WTC11 (cell line): ENCODE data around the gene GPATCH8. TPM values are rescaled to one million over a fixed set of nuclear protein-coding genes. Genes with fewer than 3 reads are reported as not detected.

Source experiments
- ATAC-seq: fragments of 200-7000 bp; cut with Tn5 transposase; 2 replicates; pipeline ENCODE4 v1.10.0; 2021; ENCODE audit warnings: mild to moderate bottlenecking, moderate library complexity
- CTCF ChIA-PET: fragments of 300-600 bp; sonication (Branson Sonifier 250); formaldehyde crosslinking; loops from one replicate; lab custom pipeline; 2021; ENCODE audit warnings: antibody characterized with exemption; lab: Charles Lee
- POLR2A ChIA-PET: fragments of 350-600 bp; sonication (Branson Sonifier 250); formaldehyde crosslinking; loops from one replicate; lab custom pipeline; 2021; ENCODE audit warnings: antibody characterized with exemption; lab: Charles Lee
- DNase-seq: peaks from one replicate; pipeline ENCODE4 v3.0.0; 2021; ENCODE audit warnings: low spot score
- H3K27ac Mint-ChIP-seq: 2 replicates; pipeline ENCODE4 v1.8.0; 2021; ENCODE audit warnings: mixed read lengths
- H3K27me3 Mint-ChIP-seq: 2 replicates; pipeline ENCODE4 v1.8.0; 2021; ENCODE audit warnings: low read depth, mild to moderate bottlenecking, moderate library complexity, mixed read lengths
- H3K36me3 Mint-ChIP-seq: 2 replicates; pipeline ENCODE4 v1.8.0; 2021; ENCODE audit warnings: mixed read lengths
- H3K4me1 Mint-ChIP-seq: 2 replicates; pipeline ENCODE4 v1.8.0; 2022; ENCODE audit warnings: mixed read lengths
- H3K4me3 Mint-ChIP-seq: 2 replicates; pipeline ENCODE4 v1.8.0; 2021; ENCODE audit warnings: mild to moderate bottlenecking, moderate library complexity, mixed read lengths
- H3K9me3 Mint-ChIP-seq: 2 replicates; pipeline ENCODE4 v1.8.0; 2021; ENCODE audit warnings: mixed read lengths
- ARID4B ChIP-seq: sonication (generic); formaldehyde crosslinking; IDR thresholded peaks from 2 replicates; pipeline ENCODE4 v1.8.0; 2023; ENCODE audit warnings: missing genetic modification reagents, mild to moderate bottlenecking, borderline replicate concordance
- ATF6 ChIP-seq: sonication (generic); formaldehyde crosslinking; IDR thresholded peaks from 2 replicates; pipeline ENCODE4 v1.8.1; 2023; ENCODE audit warnings: mild to moderate bottlenecking, missing genetic modification reagents
- E2F5 ChIP-seq: sonication (generic); formaldehyde crosslinking; IDR thresholded peaks from 2 replicates; pipeline ENCODE4 v1.8.1; 2022; ENCODE audit warnings: mild to moderate bottlenecking, moderate library complexity, missing genetic modification reagents
- EMX1 ChIP-seq: fragments of 250-450 bp; sonication (Bioruptor Pico); IDR thresholded peaks from 2 replicates; pipeline ENCODE4 v1.8.0; 2021; ENCODE audit warnings: mild to moderate bottlenecking
- FOXJ3 ChIP-seq: sonication (generic); formaldehyde crosslinking; IDR thresholded peaks from 2 replicates; pipeline ENCODE4 v1.9.0; 2021; ENCODE audit warnings: missing genetic modification reagents, mild to moderate bottlenecking, borderline replicate concordance
- FOXK1 ChIP-seq: sonication (generic); formaldehyde crosslinking; IDR thresholded peaks from 2 replicates; pipeline ENCODE4 v1.8.0; 2022; ENCODE audit warnings: mild to moderate bottlenecking, moderate library complexity, missing genetic modification reagents
- GABPB1 ChIP-seq: sonication (generic); formaldehyde crosslinking; IDR thresholded peaks from 2 replicates; pipeline ENCODE4 v1.8.1; 2023; ENCODE audit warnings: mild to moderate bottlenecking, missing genetic modification reagents
- GRHL2 ChIP-seq: fragments of 250-450 bp; sonication (Bioruptor Pico); IDR thresholded peaks from 2 replicates; pipeline ENCODE4 v1.8.0; 2022; ENCODE audit warnings: mild to moderate bottlenecking, moderate library complexity; ENCODE audit not compliant: insufficient replicate concordance, severe bottlenecking
- GTF2I ChIP-seq: fragments of 250-450 bp; sonication (Bioruptor Pico); conservative IDR thresholded peaks from 2 replicates; pipeline ENCODE4 v1.4.0; 2021; ENCODE audit warnings: mild to moderate bottlenecking
- IRF1 ChIP-seq: sonication (generic); formaldehyde crosslinking; IDR thresholded peaks from 2 replicates; pipeline ENCODE4 v1.8.0; 2023; ENCODE audit warnings: missing genetic modification reagents
- JUN ChIP-seq: sonication (generic); formaldehyde crosslinking; IDR thresholded peaks from 2 replicates; pipeline ENCODE4 v1.8.0; 2023; ENCODE audit warnings: mild to moderate bottlenecking, missing genetic modification reagents
- MLX ChIP-seq: sonication (generic); formaldehyde crosslinking; IDR thresholded peaks from 2 replicates; pipeline ENCODE4 v1.8.1; 2023; ENCODE audit warnings: mild to moderate bottlenecking, missing genetic modification reagents, moderate library complexity
- MYBL2 ChIP-seq: sonication (generic); formaldehyde crosslinking; IDR thresholded peaks from 2 replicates; pipeline ENCODE4 v1.8.1; 2023; ENCODE audit warnings: mild to moderate bottlenecking, moderate library complexity, missing genetic modification reagents
- NFE2L1 ChIP-seq: sonication (generic); formaldehyde crosslinking; IDR thresholded peaks from 2 replicates; pipeline ENCODE4 v1.8.1; 2023; ENCODE audit warnings: missing genetic modification reagents
- NR3C1 ChIP-seq: sonication (generic); formaldehyde crosslinking; conservative IDR thresholded peaks from 2 replicates; pipeline ENCODE4 v1.8.1; 2023; ENCODE audit warnings: low read depth, mild to moderate bottlenecking, missing genetic modification reagents
- PRRX2 ChIP-seq: fragments of 250-450 bp; sonication (Bioruptor Pico); IDR thresholded peaks from 2 replicates; pipeline ENCODE4 v1.8.0; 2021; ENCODE audit warnings: mild to moderate bottlenecking
- RORB ChIP-seq: fragments of 250-450 bp; sonication (Bioruptor Pico); IDR thresholded peaks from 2 replicates; pipeline ENCODE4 v1.9.0; 2021; ENCODE audit warnings: mild to moderate bottlenecking
- SP1 ChIP-seq: sonication (generic); formaldehyde crosslinking; conservative IDR thresholded peaks from 2 replicates; pipeline ENCODE4 v1.8.1; 2022; ENCODE audit warnings: missing genetic modification reagents
- TEAD4 ChIP-seq: sonication (generic); formaldehyde crosslinking; IDR thresholded peaks from 2 replicates; pipeline ENCODE4 v1.8.0; 2022; ENCODE audit warnings: mild to moderate bottlenecking, missing genetic modification reagents
- ZBTB21 ChIP-seq: sonication (generic); formaldehyde crosslinking; IDR thresholded peaks from 2 replicates; pipeline ENCODE4 v1.8.1; 2023; ENCODE audit warnings: mild to moderate bottlenecking, missing genetic modification reagents, borderline replicate concordance
- ZNF219 ChIP-seq: sonication (generic); formaldehyde crosslinking; IDR thresholded peaks from 2 replicates; pipeline ENCODE4 v1.8.0; 2023; ENCODE audit warnings: missing genetic modification reagents, mild to moderate bottlenecking, borderline replicate concordance
- ZNF263 ChIP-seq: sonication (generic); formaldehyde crosslinking; IDR thresholded peaks from 2 replicates; pipeline ENCODE4 v1.8.1; 2022; ENCODE audit warnings: low read depth, mild to moderate bottlenecking, moderate library complexity, missing genetic modification reagents
- ZNF281 ChIP-seq: sonication (generic); formaldehyde crosslinking; IDR thresholded peaks from 2 replicates; pipeline ENCODE4 v1.8.0; 2023; ENCODE audit warnings: mild to moderate bottlenecking, missing genetic modification reagents
- total RNA-seq: library from RNA; stranded (reverse); gene quantifications from 3 replicates; pipeline ENCODE4 v1.2.3, GENCODE V29; 2021

GPATCH8 gene
- total RNA-seq, 1 experiment from 2014 or later, result 51.9 TPM

GRCh38 chr17:44381810-44382305, 121.3 kb downstream of the GPATCH8 start:
- DNase-seq (no peak), ATAC-seq (no peak)
- Mint-ChIP-seq H3K36me3 (no peaks in the 10 kb centered on the region), H3K27me3 (peaks cover 48% of the 10 kb centered on the region), H3K27ac (no peak overlapping the region), H3K4me1 (peaks cover 14% of the 10 kb centered on the region), H3K4me3 (no peak overlapping the region), H3K9me3 (no peaks in the 10 kb centered on the region)
- ChIA-PET CTCF (interaction anchor here (0.6 to 1.5 kb wide), 4 partner anchors 19 to 586 kb away, joined by 3 to 6 read pairs (median 5); partner anchors contain the start of genes C1QL1 and FAM171A2), POLR2A (no interaction called here)
- no peak for TF ChIP-seq JUN (CRISPR knock-in tag)
- no peak for TF ChIP-seq MLX (CRISPR knock-in tag)
- TF ChIP-seq E2F5 (CRISPR knock-in tag), result no peak
- TF ChIP-seq NR3C1 (CRISPR knock-in tag), result no peak
- no peak for TF ChIP-seq ATF6 (CRISPR knock-in tag)
- TF ChIP-seq GABPB1, result no peak
- no peak for TF ChIP-seq TEAD4 (CRISPR knock-in tag)
- TF ChIP-seq NFE2L1 (CRISPR knock-in tag), result no peak
- no peak for TF ChIP-seq PRRX2
- no peak for TF ChIP-seq ZBTB21 (CRISPR knock-in tag)
- no peak for TF ChIP-seq MYBL2
- TF ChIP-seq ZNF281 (CRISPR knock-in tag), result no peak
- TF ChIP-seq FOXJ3 (CRISPR knock-in tag), result no peak
- no peak for TF ChIP-seq ZNF263
- no peak for TF ChIP-seq GTF2I
- TF ChIP-seq IRF1, result no peak

GRCh38 chr17:44380767-44381166, 122.4 kb downstream of the GPATCH8 start:
- ATAC-seq, result no peak
- H3K4me1 Mint-ChIP-seq, result peaks cover 13% of the 10 kb centered on the region
- CTCF ChIA-PET, result interaction anchor here (0.9 to 1.7 kb wide), 3 partner anchors 18 to 171 kb away, joined by 3 to 5 read pairs (median 3); partner anchors contain the start of gene FAM171A2
- no peak overlapping the region for H3K27ac Mint-ChIP-seq
- POLR2A ChIA-PET, result no interaction called here
- peaks cover 37% of the 10 kb centered on the region for H3K27me3 Mint-ChIP-seq
- no peak for DNase-seq
- no peaks in the 10 kb centered on the region for H3K9me3 Mint-ChIP-seq
- no peak overlapping the region for H3K4me3 Mint-ChIP-seq
- H3K36me3 Mint-ChIP-seq, result no peaks in the 10 kb centered on the region
- no peak for TF ChIP-seq GRHL2
- TF ChIP-seq ARID4B, result no peak
- TF ChIP-seq FOXK1 (CRISPR knock-in tag), result no peak
- TF ChIP-seq SP1, result no peak
- TF ChIP-seq RORB (CRISPR knock-in tag), result no peak
- no peak for TF ChIP-seq EMX1 (CRISPR knock-in tag)
- TF ChIP-seq ZNF219 (CRISPR knock-in tag), result no peak
